ENCODE data around the gene MDM4.
A peak's percentile ranks its signal among the peaks of the same experiment; 100 is the strongest.
"Not testable (repeated sequence)": the region's sequence is repeated elsewhere in the genome, so short reads cannot be mapped to it uniquely, and the experiment has no call there.

MDM4 gene

DNA sequence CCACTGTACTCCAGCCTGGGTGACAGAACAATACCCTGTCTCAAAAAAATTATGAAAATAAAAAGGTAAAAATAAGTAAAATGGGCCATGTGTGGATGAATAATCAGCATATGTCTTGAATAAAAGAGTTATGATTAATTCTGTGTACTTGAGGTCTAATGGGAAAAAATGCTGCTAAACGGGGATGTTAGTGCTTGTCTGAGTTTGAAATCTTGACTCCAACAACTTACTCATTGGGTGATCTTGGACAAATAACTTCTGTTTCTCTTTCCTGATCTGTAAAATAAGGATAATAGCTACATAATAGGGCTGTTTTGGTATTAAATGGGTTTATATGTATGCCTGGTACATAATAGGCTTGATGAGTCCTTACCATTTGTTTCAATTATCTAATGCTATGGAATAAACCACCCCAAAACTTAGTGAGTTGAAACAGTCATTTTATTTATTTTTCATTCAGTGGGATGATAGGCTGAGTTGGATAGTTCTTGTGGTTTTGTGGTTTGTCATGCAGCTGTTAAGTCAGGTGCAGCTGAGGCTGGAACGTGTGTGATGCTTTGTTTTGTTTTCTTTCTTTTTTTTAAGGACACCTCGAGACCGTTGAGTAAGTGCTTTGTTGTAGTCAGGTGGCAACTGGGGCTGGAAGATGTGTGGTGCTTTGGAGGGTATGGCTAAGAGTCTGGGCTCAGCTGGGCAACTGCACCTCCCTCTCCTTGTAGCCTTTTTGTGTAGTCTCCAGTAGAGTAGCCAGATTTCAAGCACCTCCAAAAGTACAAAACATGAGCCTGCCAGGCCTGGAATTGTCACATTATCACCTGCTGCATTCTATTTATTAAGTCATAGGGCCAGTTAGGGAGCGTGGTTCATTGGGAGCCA lies 4.9 kb downstream of the MDM4 start:
- peak; percentile 81 for DNase-seq

DNA sequence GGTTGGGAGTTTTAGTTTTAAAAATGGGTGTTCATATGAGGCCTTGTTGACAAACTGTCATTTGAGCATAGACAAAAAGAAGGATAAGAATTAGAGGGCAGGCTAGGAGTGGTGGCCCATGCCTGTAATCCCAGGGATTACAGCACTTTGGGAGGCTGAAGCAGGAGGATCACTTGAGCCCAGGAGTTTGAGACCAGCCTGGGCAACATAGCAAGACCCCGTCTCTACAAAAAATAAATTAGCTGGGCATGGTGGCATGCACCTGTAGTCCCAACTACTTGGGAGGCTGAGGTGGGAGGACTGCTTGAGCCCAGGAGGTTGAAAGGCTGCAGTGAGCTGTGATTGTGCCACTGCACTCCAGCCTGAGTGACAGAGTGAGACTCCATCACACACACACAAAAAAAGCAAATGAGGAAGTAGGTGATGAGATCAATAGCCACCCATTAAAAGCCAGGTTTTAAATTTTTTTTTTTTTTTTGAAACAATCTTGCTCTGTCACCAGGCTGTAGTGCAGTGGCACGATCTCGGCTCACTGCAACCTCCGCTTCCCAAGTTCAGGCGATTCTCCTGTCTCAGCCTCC lies 5.8 kb downstream of the MDM4 start:
- DNase-seq: not testable (repeated sequence)

DNA sequence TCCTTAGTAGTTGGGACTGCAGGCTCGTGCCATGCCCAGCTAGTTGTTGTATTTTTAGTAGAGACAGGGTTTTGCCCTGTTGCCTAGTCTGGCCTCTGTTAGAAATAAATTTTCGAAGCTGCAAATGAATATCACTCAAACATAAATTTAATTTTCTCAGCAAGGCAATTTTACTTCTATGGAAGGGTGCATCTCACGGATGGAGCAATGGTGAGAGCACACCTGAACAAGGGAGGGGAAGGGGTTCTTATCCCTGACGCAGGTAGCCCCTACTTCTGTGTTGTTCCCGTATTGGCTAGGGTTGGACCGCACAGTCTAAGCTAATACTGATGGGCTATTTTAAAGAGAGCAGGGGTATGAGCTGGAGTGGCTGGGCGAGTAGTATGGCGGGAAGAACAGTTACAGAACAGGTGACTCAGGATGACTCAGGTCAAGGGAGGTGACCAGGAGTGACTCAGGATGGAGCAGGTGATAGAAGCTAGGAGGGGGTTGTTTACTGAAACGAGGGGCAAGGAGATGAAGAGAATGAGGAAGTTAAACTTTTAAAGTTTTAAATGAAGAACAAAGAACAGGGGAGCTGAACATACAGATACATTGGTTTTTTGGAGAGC lies 7.5 kb downstream of the MDM4 start:
- no peak for DNase-seq

DNA sequence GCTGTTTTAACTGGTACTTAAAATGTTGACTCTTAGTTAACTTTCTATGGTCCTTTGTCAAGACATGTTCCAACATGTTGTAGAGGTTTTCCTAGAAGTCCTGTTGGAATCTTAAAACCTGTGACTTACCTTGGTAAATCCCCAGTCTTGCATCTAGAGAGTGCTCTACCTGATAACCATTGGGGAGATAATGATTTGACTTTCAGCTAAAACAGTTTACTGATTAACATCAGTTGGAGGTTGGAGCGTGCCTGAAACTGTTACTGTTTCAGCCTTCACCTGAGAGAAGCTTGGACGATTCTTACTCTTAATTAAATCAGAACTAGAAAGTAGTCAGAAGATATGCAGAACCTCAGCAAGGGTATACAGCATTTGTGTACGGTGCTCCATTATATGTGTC lies 8.8 kb downstream of the MDM4 start:
- DNase-seq: no peak

DNA sequence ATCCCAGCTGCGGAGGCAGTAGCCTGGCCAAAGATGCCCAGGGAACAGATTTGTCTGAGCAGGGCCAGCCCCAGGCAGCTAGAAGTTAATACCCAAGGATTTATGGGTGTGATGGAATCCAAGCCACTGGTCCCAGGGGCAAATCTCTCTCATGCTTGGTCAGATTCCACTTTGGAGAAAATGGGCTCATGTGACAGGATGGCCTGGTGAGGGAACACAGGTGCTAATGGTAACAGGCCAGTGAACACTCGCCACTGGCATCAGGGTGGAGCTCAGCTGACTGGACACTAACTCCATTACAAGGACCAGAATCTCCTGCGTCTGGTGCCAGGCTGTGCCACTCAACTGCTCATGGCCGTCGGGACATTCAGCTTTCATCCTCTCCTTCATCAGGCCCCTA lies 12.0 kb downstream of the MDM4 start:
- DNase-seq: no peak

DNA sequence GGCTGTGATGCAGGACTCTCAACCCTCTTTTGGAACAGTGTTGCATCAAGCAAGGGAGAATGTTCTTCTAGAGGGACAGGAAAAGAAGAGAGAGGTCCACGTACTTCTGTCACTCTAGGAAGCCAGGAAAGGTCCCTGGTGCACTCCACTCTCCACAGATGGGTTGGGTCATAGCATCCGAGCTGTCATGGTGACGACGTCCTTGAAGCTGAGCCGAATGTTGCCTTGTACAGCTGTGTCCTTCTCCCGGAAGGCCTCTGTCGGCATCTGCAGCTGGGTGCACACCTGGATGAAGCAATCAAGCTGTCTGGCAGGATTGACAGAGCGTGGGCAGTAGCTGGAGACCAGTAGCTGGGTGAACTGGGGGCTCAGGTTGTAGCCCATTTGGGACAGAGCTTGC lies 12.5 kb downstream of the MDM4 start:
- DNase-seq: no peak

DNA sequence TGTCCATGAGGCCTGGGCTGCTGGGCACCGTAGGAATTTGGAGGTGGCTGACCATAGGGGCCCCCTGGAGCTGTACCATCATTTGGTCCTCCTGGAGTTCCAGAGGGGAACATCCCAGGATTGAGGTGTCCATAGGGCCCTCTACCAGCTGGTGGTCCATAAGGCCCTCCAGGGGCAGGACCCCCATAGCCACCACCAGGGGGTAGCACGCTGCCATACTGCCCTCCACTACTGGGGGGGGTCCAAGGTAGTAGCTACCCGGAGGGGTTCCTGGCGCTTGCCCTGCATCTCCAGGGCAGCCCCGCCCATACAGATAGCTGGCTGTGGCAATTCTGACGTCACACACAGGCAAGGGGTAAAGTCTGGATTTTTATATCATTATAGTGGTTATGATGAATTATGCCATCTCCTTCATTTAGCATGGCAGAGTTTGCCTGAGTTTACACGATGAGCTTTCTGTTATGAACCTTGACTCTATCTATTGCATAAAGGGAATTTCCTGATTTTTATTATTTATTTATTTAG lies 13.2 kb downstream of the MDM4 start:
- DNase-seq: no peak

DNA sequence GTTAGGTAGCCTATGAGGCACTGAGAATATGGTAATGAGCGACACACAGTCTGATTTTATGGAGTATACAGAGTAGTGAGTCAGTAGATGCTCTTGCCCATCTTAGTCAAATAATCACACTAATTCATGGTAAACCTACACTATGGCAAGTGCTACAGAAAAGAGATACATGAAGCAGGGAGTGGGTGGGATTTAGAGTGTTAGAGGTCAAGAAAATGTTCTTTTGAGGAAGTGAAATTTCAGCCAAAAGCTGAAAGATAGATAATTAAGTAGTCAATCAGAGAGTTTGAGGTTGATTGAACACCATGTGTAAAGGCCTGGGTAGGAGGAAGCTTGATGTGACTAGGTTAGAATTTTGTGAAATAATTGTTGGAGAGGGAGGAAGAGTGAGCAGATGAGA lies 14.7 kb downstream of the MDM4 start:
- no peak for DNase-seq

DNA sequence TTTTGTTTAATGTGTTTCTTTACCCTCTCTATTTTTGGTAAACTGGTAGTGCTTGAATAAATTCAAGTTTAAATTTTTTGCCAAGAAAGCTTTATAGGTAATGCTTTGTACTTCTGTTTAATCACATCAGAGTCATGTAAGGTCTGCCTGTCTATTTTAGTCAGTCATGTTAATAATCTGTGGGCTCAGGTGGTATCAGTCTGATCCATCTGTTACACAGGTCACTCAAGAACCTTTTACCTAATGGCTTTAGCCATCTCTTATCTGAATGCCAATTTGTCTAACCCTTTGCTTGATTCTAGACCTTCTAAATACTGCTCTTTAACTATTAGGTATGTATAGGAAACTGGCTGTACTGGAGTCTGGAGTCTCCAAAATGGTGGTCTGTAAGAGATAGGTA lies 16.6 kb downstream of the MDM4 start:
- no peak for DNase-seq

DNA sequence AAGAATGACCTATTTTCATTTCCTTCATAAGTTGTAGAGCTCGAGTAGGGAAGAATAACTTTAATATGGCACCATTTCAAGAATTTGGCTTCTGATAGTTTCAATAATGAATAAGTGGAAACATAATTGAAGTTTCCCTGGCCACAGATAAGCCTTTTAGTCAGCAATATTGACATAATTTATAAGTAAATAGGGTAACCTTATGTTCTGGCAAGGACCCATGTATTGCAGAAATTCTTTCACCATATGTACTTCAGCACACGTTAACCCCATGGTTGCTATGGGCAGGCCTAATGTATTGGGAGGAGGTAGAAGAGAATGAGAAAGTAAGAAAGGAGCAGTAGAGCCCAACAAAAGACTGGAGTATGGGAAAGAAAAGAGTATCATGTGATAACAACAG lies 25.4 kb downstream of the MDM4 start:
- no peak for DNase-seq

DNA sequence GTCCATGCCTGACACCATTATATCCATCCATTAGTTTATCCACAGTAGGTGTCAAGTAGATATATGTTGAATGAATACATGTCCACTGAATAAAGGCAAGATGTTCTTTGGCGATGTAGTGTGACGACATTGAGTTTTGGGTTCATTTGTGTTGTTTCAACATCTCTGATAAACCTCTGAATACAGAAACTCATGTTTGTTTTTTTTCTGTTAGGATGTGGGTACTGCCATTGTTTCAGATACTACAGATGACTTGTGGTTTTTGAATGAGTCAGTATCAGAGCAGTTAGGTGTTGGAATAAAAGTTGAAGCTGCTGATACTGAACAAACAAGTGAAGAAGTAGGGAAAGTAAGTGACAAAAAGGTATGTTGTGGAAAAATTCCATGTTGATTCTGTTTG lies 28.1 kb downstream of the MDM4 start:
- DNase-seq: no peak

DNA sequence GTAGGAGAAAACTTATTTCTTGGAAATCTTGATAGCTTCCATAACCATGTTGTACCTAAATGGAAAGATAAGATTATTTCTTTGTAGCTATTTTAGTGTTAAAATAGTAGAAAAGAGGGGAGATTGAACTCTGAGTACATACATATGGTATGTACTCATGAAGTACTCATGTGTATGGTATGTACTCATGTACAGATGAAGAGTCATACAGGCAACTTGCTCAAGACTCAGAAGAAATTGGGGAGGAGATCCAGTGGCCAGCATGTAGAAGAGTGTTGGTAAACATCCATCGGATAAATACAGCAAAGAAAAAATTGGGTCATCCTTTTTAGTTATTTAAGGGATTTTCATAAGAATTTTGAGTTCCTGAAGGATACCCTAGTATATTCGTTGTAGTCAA lies 29.0 kb downstream of the MDM4 start:
- no peak for DNase-seq

DNA sequence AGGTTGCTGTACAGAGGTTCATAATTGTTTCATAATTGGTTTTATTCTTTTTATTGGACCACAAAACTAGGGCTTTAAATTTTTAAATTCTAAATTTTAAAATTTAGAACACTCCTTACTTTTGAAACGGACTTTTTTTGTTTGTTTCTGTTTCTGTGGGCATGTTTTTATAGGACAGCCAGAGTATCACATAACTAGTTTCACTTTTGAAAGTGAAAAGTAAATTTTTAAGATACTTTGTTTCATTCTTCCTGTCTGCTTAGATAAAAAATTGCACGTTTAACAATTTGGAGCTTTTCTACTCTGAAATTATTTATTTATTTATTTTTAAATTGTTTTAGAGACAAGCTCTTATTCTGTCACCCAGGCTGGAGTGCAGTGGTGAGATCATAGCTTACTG lies 29.7 kb downstream of the MDM4 start:
- DNase-seq: no peak

DNA sequence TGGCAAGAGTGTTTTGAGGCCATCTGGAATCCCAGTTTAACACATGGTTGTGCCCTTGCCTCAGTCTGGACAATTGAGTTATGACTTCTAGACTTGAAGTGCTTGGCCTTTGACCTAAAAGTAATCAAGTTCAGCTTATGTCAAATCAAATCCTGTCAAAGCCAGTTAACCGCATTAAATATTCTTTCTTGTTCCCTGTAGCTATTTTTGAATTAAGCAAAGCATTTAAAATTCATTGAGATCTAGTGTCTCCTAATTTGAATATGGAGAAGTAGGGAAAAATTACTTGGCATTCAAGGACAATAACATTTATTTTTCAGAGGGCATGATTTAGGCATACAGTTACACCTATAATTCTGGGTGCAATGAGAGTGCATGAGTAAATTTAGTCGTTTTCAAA lies 32.1 kb downstream of the MDM4 start:
- DNase-seq: no peak

DNA sequence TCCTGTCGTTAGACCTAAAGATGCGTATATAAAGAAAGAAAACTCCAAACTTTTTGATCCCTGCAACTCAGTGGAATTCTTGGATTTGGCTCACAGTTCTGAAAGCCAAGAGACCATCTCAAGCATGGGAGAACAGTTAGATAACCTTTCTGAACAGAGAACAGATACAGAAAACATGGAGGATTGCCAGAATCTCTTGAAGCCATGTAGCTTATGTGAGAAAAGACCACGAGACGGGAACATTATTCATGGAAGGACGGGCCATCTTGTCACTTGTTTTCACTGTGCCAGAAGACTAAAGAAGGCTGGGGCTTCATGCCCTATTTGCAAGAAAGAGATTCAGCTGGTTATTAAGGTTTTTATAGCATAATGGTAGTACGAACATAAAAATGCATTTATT lies 33.1 kb downstream of the MDM4 start:
- no peak for DNase-seq

DNA sequence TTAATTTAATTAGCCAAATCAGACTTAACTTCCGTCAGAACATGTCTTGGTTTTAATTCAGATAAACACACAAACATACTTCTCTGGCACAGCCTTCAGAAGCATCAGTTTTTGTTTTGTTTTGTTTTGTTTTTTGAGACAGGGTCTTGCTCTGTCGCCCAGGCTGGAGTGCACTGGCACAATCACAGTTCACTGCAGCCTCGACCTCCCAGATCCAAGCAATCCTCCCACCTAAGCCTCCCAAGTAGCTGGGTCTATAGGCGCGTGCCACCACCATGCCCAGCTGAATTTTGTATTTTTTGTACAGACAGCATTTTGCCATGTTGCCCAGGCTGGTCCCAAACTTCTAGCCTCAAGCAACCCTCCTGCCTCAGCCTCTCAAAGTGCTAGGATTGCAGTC lies 34.7 kb downstream of the MDM4 start:
- DNase-seq: no peak

DNA sequence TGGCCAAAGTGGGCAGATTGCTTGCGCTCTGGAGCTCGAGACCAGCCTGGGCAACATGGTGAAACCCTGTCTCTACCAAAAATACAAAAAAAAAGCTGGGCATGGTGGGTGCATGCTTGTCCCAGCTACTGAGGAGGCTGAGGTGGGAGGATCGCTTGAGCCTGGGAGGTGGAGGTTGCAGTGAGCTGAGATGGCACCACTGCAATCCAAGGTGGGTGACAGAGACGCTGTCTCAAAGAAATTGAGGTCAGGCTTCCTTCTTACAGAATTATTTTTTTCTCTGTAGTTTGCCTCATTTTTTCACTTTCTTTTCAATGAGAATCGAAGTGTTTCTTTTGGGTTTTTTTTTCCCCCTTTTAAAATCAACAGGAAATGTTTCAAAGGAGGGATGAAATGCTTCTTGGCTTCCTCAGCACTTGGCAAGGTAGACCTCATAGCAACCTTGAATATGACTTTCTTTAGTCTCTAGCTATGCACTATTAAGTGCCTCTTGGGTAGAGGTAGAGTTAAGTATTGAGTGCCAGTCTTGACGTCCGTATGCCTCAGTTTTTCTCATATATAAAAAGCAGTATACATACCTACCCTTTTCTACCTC lies 40.3 kb downstream of the MDM4 start:
- no peak for DNase-seq

DNA sequence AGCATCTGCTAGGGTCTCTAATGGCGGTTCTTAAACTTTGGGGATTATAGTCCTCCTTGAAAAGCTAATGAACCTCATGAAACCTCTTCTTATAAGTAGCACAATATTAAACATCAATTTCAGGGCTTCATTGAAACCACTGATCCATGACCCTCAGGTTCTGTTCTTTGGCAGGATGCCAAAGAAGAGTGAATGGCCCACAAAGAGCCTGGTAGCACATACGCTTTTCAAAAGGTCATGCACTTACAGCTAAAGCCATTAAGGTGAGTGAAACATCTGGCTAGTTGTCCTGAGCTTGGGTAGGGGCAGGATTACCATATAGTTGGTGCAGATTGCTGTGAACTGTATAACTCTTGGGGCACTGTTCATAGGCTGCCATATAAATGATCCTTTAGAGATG lies 42.3 kb downstream of the MDM4 start:
- DNase-seq: peak; percentile 38

DNA sequence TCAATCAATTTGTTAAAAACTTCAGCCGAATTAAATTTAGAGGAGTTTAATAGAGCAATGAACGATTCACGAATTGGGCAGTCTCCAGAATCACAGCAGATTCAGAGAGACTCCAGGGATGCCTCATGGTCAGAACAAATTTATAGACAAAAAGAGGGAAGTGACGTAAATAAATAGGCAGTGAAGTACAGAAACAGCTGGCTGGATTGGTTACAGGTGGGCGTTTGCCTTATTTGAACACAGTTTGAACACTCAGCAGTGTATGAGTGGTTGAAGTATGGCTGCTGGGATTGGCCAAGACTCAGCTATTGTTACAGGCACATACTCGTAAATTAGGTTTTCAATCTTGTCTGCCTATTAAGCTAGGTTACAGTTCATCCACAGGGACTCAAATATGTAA lies 43.8 kb downstream of the MDM4 start:
- DNase-seq: not testable (repeated sequence)

DNA sequence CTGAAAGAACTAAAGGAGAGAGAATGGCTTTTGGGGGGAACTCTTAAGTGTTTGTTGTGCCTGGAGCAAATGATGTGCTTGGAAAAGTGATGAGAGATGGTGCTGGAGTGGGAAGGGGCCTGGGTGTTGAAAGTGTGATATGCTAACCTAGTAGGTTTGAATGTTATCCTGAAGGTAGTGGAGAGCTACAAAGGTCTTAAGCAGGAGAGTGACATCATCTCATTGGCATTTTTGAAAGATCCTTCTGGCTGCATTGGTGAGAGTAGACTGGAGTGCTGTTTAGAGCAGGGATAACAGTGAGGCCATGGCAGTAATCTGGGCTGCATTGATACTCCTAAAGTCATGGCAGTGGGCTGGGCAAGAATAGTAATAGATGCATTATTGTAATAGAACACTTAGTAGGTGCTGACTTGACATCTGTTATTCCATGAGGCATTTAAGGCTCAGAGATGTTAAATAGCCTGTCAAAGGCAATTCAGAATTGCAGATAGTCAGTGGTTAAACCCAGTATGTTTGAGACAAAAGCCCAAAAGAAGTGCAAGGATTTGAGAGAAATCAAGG lies 44.5 kb downstream of the MDM4 start:
- DNase-seq: no peak

DNA sequence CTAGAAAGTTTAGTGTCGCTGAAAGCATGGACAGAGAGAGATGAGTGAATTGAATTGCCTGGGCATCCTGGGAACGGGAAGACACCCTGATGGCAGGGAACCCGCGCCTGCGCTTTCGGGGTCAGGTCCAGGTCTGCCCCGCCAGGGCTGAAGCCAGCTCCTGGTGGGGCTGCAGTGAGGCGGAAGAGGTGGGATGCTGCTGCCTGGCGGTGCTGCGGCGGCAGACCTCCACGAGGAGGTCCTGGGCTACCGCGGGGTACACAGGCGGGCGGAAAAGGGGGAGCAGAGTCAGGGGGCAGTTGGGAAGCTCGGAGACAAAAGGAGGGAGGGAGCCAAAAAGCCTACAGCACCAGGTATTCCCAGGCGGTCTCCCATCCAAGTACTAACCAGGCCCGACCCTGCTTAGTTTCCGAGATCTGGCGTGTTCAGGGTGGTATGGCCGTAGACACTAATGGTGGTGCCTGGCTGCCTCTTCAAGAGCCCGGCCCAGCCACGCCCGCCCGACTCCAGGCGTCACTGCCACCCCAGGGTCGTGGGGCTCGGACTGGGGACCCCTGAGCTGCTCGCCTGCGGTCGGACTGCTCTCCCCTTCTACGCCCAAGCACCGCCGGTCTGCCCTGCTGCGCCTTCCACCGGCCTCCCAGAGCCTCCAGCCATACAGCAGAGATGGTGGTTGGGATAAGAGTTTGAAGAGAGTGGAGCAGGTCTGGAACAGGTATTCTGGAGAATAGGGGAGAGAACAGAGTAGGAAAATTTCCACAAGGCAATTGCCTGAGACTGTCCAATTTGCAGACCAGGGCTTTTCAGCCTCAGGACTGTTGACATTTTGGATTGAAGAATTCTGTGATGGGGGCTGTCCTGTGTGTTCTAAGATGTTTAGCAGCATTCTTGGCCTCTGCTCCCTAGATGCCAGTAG lies 46.1 kb downstream of the MDM4 start:
- no peak for DNase-seq

DNA sequence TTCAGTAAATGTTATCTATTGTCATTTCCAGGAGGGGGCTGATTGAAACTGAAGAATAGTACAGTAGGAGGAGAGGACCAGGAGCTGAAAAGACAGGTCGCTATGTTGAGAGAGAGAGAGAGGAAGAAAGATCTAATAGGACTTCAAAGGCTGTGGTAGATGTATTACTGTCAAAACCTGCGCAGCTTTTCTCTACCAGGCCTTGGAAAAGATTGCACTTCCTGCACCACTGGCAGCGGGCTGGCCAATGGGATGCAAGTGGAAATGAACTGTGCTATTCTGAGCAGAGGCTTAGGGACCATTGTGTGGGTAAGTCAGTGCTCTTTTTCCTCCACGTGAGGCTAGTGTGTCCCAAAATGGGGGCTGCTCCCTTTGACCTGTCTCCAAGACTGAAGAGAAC lies 47.1 kb downstream of the MDM4 start:
- no peak for DNase-seq
